Adipose tissue (tissue), 3 donors: Measurements from ENCODE around the gene PLCB4. TPM values are rescaled to one million over a fixed set of nuclear protein-coding genes. Genes with fewer than 3 reads are reported as not detected.

Experiments
- H3K27ac ChIP-seq: one replicate; pipeline ENCODE4 v1.5.1; 2013; ENCODE audit warnings: low read depth, low read length
- WGBS, 3 donors: extraction: QIAGEN DNeasy Blood & Tissue Kit; methylation state at CpG; one replicate each; pipeline ENCODE4 v1.1.7; 2013; 5-methylcytosine and 5-hydroxymethylcytosine counted together
- polyA plus RNA-seq, 3 donors: library from polyadenylated mRNA; stranded (reverse); fragments of 200-250 nt; gene quantifications; one replicate each; pipeline ENCODE4 v1.2.3, GENCODE V29; 2013
- donor health status: healthy with polysubstance abuse.
- donor health status: Bipolar disorder and iron deficiency.
- donor health status: healthy.

PLCB4 gene
- polyA plus RNA-seq, 3 donors: 1.5 to 11.4 (median 5.7) TPM

- H3K27ac ChIP-seq: no peak overlapping the region
- 97 to 98% (median 97%) methylated on average over 1 of the region's 1 CpG for WGBS, 3 donors
Observed at GRCh38 chr20:9308056-9308455, 239.2 kb downstream of the PLCB4 start.

GRCh38 chr20:9311132-9311531 is 242.2 kb downstream of the PLCB4 start:
- WGBS, 3 donors: 60 to 70% (median 60%) methylated on average over 1 of the region's 1 CpG

GRCh38 chr20:9319687-9320384 is 250.9 kb downstream of the PLCB4 start:
- no peak overlapping the region for H3K27ac ChIP-seq
- 49 to 72% (median 54%) methylated on average over 7 of the region's 7 CpGs for WGBS, 3 donors

More at GRCh38 chr20:9311132-9311531, 242.2 kb downstream of the PLCB4 start:
- no peak overlapping the region for H3K27ac ChIP-seq

- 87 to 98% (median 94%) methylated on average over 2 of the region's 2 CpGs for WGBS, 3 donors
- H3K27ac ChIP-seq: no peak overlapping the region
Observed at GRCh38 chr20:9321007-9321406, 252.1 kb downstream of the PLCB4 start.

GRCh38 chr20:9322661-9323060 is 253.8 kb downstream of the PLCB4 start:
- H3K27ac ChIP-seq: no peak overlapping the region
- WGBS, 3 donors: 94 to 100% (median 96%) methylated on average over 1 of the region's 1 CpG

GRCh38 chr20:9323622-9324021 is 254.7 kb downstream of the PLCB4 start:
- H3K27ac ChIP-seq: no peak overlapping the region
- 82 to 94% (median 89%) methylated on average over 4 of the region's 4 CpGs for WGBS, 3 donors

GRCh38 chr20:9329355-9330101 is 260.6 kb downstream of the PLCB4 start:
- H3K27ac ChIP-seq: no peak overlapping the region
- WGBS, 3 donors: 84 to 90% (median 86%) methylated on average over 4 of the region's 4 CpGs

- WGBS, 3 donors: 82 to 95% (median 82%) methylated on average over 4 of the region's 4 CpGs
- H3K27ac ChIP-seq: no peak overlapping the region
Observed at GRCh38 chr20:9330151-9330550, 261.3 kb downstream of the PLCB4 start.

GRCh38 chr20:9331707-9332435 is 263.0 kb downstream of the PLCB4 start:
- H3K27ac ChIP-seq: no peak overlapping the region
- 78 to 92% (median 90%) methylated on average over 2 of the region's 2 CpGs for WGBS, 3 donors

- WGBS, 3 donors: 58 to 59% (median 59%) methylated on average over 3 of the region's 3 CpGs
- H3K27ac ChIP-seq: no peak overlapping the region
Observed at GRCh38 chr20:9332791-9333479, 264.0 kb downstream of the PLCB4 start.

GRCh38 chr20:9334866-9335265 is 266.0 kb downstream of the PLCB4 start:
- WGBS, 3 donors: 87 to 93% (median 91%) methylated on average over 3 of the region's 3 CpGs
- H3K27ac ChIP-seq: no peak overlapping the region

- H3K27ac ChIP-seq: no peak overlapping the region
Observed at GRCh38 chr20:9338101-9338500, 269.2 kb downstream of the PLCB4 start.

- 78 to 97% (median 95%) methylated on average over 3 of the region's 3 CpGs for WGBS, 3 donors
- no peak overlapping the region for H3K27ac ChIP-seq
Observed at GRCh38 chr20:9339708-9340107, 270.8 kb downstream of the PLCB4 start.

GRCh38 chr20:9342651-9343050 is 273.8 kb downstream of the PLCB4 start:
- 68 to 82% (median 74%) methylated on average over 2 of the region's 2 CpGs for WGBS, 3 donors
- no peak overlapping the region for H3K27ac ChIP-seq

GRCh38 chr20:9344083-9344920 is 275.4 kb downstream of the PLCB4 start:
- WGBS, 3 donors: 40 to 64% (median 53%) methylated on average over 11 of the region's 11 CpGs
- H3K27ac ChIP-seq: no peak overlapping the region

GRCh38 chr20:9348316-9348715 is 279.4 kb downstream of the PLCB4 start:
- 61 to 79% (median 75%) methylated on average over 3 of the region's 3 CpGs for WGBS, 3 donors

GRCh38 chr20:9348747-9349146 is 279.9 kb downstream of the PLCB4 start:
- WGBS, 3 donors: 77 to 92% (median 87%) methylated on average over 2 of the region's 2 CpGs
- H3K27ac ChIP-seq: no peak overlapping the region

More at GRCh38 chr20:9348316-9348715, 279.4 kb downstream of the PLCB4 start:
- no peak overlapping the region for H3K27ac ChIP-seq

- no peak overlapping the region for H3K27ac ChIP-seq
- 83 to 96% (median 86%) methylated on average over 4 of the region's 4 CpGs for WGBS, 3 donors
Observed at GRCh38 chr20:9349249-9349648, 280.4 kb downstream of the PLCB4 start.
